ENCODE results near the gene LCN1. TPM values are rescaled to one million over a fixed set of nuclear protein-coding genes. Genes with fewer than 3 reads are reported as not detected.

The LCN1 gene
- total and polyA plus RNA-seq, 2 of the 4 experiments (the other 2 are of a cell fraction) = not detected

GRCh38 chr9:135568026-135568425, 46.8 kb downstream of the LCN1 start:
- H4K5ac ChIP-seq (ENCODE audit: low read depth, low read length) = no peak overlapping the region
- H3K27ac ChIP-seq (ENCODE audit: insufficient read depth, low read length) = no peak overlapping the region
- no peaks in the 10 kb centered on the region for H4K20me1 ChIP-seq (ENCODE audit: insufficient read depth, low read length)
- CTCF ChIA-PET = no interaction called here
- DNase-seq (no peak), ATAC-seq (ENCODE audit: low read depth) (no peak)
- no peak overlapping the region for H2BK120ac ChIP-seq (ENCODE audit: low read depth, low read length)
- no peak overlapping the region for H3K56ac ChIP-seq (ENCODE audit: extremely low read depth, insufficient read depth, low read length)
- no peaks in the 10 kb centered on the region for H3K27me3 ChIP-seq (ENCODE audit: control insufficient read depth, insufficient read depth, low read length)
- dilution Hi-C loops (cut with HindIII; ENCODE audit: low sequenced_read_pairs, unreplicated experiment) = no loop called here
- H2BK15ac ChIP-seq (ENCODE audit: low read depth, low read length) = no peak overlapping the region
- H3K4me3 ChIP-seq (ENCODE audit: insufficient read depth, low read depth, low read length) = no peak overlapping the region
- no peaks in the 10 kb centered on the region for H3K36me3 ChIP-seq (ENCODE audit: control insufficient read depth, insufficient read depth, low read length)
- intact Hi-C loops (cut with micrococcal nuclease) = no loop called here
- H2AK9ac ChIP-seq (replicated peaks; ENCODE audit: low read depth, low read length, poor library complexity) = no peak overlapping the region
- H4K8ac ChIP-seq (ENCODE audit: low read depth in 2 of 2, low read length in 2 of 2) = no peak overlapping the region
- H3K23ac ChIP-seq (ENCODE audit: low read depth, low read length) = no peak overlapping the region
- H3K4me2 ChIP-seq (ENCODE audit: low read depth, low read length) = no peak overlapping the region
- H4K91ac ChIP-seq (ENCODE audit: insufficient read depth, low read depth, low read length) = no peak overlapping the region
- no peak overlapping the region for H3K14ac ChIP-seq (replicated peaks; ENCODE audit: low read depth, low read length)
- no peak overlapping the region for H2AFZ ChIP-seq (replicated peaks; ENCODE audit: low read length, poor library complexity)
- BruUV-seq (replicated peaks) = no TSS peak
- H3K9me1 ChIP-seq (ENCODE audit: insufficient read depth, low read length) = no peaks in the 10 kb centered on the region
- H2AK5ac ChIP-seq (ENCODE audit: low read depth, low read length) = no peak overlapping the region
- H2BK20ac ChIP-seq (ENCODE audit: low read depth, low read length) = no peak overlapping the region
- WGBS, 2 experiments (ENCODE audit: extremely low coverage in 2 of 2, insufficient read length in 1 of 2) = 80% methylated on average over 1 of the region's 6 CpGs; no CpG with 5 or more reads in 1 of the 2 experiments
- H3K18ac ChIP-seq (ENCODE audit: low read depth, low read length) = no peak overlapping the region
- no peak overlapping the region for H3K4ac ChIP-seq (ENCODE audit: low read depth, low read length)
- TF ChIP-seq BHLHE40 (IDR thresholded peaks at IDR 0.05; ENCODE audit: low read depth, low read length) = no peak
- TF ChIP-seq RAD21 (IDR thresholded peaks at IDR 0.05; ENCODE audit: low read length) = no peak
- TF ChIP-seq FOS (IDR thresholded peaks at IDR 0.05; ENCODE audit: low read depth, low read length) = no peak
- TF ChIP-seq USF2 (IDR thresholded peaks at IDR 0.05; ENCODE audit: low read depth, low read length) = no peak
- H3K79me1 ChIP-seq (ENCODE audit: low read depth in 1 of 2, low read length in 2 of 2) = no peaks in the 10 kb centered on the region
- H2BK5ac ChIP-seq (ENCODE audit: low read depth, low read length, poor library complexity, severe bottlenecking) = no peak overlapping the region
- POLR2A ChIA-PET (ENCODE audit: unreplicated experiment) = no interaction called here
- H3K9me3 ChIP-seq (ENCODE audit: control insufficient read depth, insufficient read depth, low read length) = peaks cover 6% of the 10 kb centered on the region; the same call in 1 of the 2 replicates
- no peak overlapping the region for H3K9ac ChIP-seq (ENCODE audit: low read depth, low read length)
- no peaks in the 10 kb centered on the region for H3K4me1 ChIP-seq (ENCODE audit: control insufficient read depth, insufficient read depth, low read length)
- in situ Hi-C loops (cut with MboI; ENCODE audit: low sequenced_read_pairs) = no loop called here

Measured in IMR-90 (cell line).